HG02840 (cell line): Measurements from ENCODE around the gene TCP11L2.
"Not testable (repeated sequence)": the region's sequence is repeated elsewhere in the genome, so short reads cannot be mapped to it uniquely, and the experiment has no call there.

Experiments
- ATAC-seq: cut with Tn5 transposase; IDR thresholded peaks from one replicate; pipeline ENCODE4 v1.9.1; 2021; ENCODE audit warnings: mild to moderate bottlenecking, moderate library complexity, moderate number of reproducible peaks; ENCODE audit not compliant: unreplicated experiment, low FRiP score

Gene TCP11L2

DNA sequence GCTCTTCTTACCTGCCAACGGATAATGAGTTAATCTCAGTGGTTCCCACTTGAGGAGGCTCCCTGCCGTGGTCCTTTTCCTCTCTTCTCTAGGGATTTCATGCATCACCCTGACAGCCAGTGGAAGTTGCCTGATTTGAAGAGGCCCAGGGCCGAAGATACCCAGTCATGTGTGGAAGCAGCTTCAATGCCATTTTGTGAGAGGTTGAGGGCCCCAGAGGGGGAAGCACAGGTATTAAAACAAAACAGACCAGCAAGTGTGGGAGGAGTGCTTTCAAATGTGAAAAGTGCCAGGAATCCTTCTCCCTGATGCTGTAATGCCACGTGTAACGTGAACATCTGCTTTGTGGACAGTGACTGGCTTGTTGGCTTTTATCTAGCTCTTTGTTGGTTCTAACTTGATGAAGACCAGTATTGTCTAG lies 1.5 kb downstream of the TCP11L2 start:
- ATAC-seq = no peak

GRCh38 chr12:106304797-106305196 lies 2.3 kb downstream of the TCP11L2 start:
- ATAC-seq = no peak

DNA sequence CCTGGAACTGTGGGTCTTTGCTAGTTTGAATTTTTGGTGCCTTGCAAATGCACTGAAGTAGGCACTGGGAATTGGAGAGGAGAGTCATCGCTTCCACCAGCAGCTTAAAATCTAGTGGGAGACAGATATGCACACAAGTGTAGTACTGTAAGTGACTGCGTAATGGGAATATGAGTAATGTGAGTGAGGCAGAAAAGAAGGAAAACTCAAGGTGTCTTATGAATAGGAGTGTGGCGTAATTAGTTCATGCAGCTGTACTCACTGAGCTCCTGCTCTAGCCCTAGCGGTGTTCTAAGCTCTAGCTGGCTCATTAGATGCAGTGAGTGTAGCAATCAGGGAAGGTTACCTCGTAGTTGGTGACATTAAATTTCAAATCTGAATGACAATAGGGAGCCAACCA lies 2.8 kb downstream of the TCP11L2 start:
- no peak for ATAC-seq

DNA sequence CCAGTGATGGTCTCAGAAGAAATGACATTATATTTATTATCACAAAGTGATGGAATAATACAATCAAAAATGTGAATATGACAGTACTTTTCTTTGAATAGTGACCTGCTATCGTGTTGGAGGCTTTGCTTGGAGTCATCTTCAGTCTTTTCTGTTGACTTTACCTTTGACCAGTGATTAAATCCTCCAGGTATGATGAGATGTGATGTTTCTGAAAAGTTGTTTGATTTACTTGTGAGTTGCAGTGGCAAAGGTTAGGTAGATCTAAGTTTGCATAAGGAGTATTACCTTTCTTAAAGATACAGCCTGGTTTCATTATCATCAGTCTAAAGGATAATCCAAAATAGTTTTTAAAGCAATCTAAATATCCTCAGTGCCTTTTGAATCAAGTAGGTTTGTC lies 4.6 kb downstream of the TCP11L2 start:
- ATAC-seq = no peak

DNA sequence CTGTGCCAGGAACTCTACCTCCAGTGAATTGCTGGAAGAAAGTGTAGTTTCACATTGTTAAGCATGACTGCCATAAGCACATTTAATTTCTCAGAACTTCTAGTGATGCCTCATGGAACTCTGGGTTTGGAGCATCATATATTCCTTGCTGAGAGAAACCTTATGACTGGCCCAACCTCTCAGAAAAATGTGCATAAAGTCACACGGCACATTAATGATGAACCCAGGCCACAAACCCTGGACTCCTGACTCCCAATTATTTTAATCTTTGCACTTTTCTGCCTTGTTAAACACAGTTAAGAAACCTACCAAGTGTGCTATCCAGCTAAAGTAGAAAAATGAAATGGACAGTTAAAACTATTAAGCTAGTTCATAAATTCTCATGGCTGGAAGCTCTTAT lies 5.6 kb downstream of the TCP11L2 start:
- ATAC-seq = no peak

DNA sequence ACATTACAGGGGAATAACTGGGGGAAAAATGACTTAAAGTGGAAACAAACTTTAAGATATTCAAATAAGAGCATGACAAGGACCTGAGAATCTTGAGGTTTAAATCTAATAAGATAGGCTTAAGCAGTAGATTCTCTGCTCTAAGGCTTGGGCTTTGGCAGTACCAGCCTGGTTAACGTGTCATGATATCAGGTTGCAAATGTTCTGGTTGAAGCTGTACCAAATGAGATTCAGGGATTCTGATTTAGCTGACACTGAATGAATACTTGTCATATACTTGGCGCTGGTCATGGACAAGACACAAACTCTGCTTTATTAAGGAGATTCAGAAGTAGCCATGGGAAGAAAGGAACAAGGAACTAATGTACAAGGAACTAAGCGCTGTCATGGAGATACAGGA lies 6.1 kb downstream of the TCP11L2 start:
- no peak for ATAC-seq

DNA sequence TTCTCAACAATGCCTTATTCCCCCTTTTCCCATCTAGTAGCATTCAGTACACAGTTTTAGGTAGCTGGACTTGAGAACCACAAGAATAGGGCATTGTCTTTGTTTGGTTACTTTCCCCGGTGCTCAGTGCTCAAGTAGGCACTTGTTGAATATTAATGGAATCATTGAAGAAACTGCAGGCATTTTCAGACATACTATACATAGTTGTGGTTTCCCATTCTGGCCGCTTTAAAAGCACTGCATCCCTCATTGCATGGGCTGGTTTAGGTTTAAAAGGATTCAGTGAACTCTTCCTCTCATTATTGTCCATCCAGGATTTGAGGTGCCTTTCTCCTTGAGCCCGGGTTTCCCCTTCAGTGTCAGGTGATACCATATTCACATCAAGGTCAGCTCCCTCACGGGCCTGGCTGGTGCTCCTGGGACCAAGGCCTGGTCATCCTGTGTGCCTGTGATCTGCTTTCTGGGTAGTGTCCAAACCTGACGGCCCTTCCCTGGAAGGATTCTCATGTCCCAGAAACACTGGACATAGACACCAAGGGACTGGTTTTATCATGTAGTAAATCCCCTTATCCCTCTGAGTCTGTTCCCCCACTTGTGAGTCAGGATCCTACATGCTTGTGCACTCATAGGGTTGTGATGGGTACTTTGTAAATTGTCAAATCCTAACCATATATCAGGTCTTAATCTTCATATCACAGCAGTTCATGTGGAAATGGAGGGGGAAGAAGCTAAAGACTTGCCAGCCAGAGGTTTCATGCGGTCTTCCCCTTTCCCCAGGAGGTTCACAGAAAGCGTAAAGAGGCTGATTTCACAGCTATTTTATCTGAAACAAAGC lies 7.4 kb downstream of the TCP11L2 start:
- ATAC-seq = no peak

DNA sequence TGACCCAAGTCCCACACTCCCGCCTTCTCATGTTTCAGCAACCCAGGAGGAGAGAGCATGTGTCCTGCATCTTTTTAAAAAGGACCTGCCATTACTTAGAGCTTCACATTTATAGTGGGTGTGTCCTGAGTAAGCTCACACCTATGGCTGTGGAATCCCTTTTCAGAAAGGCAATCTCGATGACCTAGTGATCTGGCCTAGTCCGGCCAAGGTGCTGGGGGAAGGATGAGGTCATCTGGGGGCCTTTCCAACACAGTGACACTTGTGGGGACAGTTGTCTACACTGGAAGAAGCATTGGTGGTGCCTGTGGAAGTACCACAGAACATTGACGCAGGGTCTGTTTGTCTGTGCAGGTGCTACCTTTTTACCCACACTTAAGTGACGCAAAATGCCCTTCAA lies 8.2 kb downstream of the TCP11L2 start:
- ATAC-seq = no peak

DNA sequence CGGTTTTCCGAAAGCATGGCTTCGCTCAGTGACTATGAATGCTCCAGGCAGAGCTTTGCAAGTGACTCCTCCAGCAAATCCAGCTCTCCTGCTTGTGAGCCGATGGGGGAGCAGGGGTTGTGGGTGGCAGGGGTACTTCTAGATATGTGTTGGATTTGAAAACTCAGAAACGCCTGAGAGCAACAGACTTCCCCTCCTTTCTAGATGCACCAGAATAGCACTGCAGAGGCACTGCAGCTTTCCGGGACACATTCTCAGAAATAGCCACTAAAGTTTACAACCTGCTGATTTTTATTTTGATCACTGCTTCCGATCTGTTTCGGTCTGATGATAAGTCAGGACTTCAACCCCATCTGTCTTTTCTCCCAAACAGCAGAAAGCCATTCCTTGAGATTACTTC lies 8.6 kb downstream of the TCP11L2 start:
- ATAC-seq = no peak

GRCh38 chr12:106313413-106313812 lies 10.9 kb downstream of the TCP11L2 start:
- not testable (repeated sequence) for ATAC-seq

DNA sequence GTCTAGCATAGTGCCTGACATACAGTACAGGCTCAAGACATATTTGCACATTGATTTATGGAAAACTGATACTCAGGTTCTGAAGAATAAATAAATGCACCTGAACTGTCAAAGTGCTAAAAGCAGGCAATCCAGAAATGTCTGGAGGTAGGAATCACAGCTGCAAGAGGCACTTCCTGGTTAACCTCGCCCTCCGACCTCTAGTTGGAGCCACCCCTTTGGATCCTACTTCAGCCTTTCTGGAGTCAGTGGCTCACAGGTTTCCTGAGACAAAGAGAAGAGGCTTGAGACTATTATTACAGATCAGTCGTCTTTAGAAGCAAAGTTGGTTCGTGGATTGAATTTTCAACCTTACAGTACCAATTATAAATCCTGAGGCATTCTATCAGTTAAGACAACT lies 13.0 kb downstream of the TCP11L2 start:
- no peak for ATAC-seq

GRCh38 chr12:106317406-106318082 lies 15.0 kb downstream of the TCP11L2 start:
- ATAC-seq = no peak

DNA sequence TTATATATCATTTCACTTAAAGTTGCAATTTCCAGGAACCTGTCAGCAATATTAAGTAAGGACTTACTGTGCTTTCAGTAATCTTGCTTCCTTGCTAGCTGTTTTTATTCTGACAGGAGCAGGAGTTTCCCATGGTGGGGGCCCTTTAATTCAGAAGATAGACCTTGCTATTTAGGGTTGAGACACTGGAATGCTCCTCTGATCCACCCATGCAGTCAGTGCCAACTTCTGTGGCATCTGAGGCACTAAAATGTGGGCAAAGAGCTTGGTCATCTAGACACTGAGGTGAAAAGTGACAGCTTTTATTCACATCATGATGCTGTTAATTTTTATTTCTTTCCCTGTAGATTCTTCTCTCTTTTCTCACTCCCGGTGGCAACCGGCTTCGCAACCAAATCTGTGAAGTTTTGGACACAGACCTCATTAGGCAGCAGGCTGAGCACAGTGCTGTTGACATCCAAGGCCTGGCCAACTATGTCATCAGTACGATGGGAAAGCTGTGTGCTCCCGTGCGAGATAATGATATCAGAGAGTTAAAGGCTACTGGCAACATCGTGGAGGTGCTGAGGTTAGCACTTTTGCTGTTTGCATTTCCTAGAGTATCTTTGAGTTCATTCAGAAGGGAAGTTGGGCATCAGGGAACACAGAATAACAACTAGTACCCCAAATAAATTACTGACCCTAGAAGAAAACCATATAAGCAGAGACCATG lies 18.8 kb downstream of the TCP11L2 start:
- no peak for ATAC-seq

- ATAC-seq = no peak
These were observed 21.0 kb downstream of the TCP11L2 start for GRCh38 chr12:106323537-106323936.

GRCh38 chr12:106327309-106327869 lies 24.9 kb downstream of the TCP11L2 start:
- ATAC-seq = no peak

DNA sequence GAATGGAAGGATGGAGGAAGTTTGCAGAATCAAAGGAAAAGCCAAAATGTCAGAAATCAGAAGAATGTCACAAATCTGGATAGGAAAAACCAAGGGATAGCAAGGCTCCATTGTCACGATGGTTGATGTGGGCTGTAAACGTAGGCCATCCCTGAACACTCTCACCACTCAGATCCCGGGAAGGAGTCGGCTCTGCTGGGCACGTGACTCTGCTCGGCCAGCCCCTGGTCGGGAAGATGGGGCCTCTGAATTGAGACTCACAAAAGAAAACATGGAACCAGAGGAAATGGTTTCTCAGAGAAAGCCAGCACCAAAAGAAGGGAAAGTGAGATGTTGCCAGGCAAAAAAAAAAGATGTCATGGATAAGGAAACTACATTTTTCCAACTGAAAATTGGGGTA lies 26.2 kb downstream of the TCP11L2 start:
- ATAC-seq = no peak

GRCh38 chr12:106329231-106329982 lies 26.9 kb downstream of the TCP11L2 start:
- no peak for ATAC-seq

DNA sequence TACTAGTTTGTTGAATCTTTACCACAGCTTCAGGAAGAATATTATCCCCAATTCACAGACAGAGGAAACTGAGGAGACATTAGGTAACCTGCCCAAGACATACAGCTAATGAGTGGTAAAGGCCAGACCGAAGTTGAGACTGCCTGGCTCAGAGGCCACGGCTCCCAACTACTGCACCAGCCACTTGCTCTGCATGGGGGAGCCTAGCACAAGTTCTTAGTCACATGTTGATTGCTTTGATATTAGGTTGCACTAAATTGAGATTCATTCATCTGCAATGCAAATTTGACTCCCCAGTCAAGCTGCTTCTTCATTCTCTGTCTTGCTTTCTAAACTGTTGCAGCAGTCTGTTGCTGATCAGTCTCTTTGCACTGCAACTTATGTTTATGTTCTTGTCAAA lies 29.1 kb downstream of the TCP11L2 start:
- ATAC-seq = no peak

DNA sequence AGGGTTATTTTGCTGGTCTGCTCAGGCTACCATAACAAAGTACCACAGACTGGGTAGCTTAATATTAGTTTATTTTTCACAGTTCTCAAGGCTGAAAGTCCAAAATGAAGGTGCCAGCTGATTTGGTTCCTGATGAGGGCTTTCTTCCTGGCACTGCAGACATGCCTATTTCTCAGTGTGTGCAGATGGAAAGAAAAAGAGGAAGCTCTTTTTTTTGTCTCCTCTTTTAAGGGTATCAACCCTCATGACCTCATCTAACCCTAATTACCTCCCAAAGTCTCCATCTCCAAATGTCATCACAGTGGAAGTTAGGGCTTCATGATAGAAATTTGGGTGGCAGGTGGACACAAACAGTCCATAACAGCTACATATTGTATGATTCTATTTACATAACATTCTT lies 30.0 kb downstream of the TCP11L2 start:
- ATAC-seq = no peak

DNA sequence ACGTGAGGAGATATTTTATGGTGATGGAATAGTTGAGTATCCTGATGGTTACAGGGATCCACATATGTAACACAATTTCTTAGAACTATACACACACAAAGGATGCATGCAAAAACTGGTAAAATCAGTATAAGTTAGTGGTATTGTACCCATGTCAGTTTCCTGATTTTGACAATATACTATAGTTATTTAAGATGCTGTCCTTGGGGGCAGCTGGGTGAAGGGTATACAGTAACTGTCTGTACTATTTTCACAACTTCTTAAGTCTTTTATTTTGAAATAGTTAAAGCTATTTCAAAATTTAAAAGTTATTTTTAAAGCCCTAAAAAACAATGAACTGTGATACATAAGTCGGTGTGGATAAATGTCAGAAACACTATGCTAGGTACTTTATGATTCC lies 30.5 kb downstream of the TCP11L2 start:
- no peak for ATAC-seq
